ENCODE results near the gene NFIA. TPM values are rescaled to one million over a fixed set of nuclear protein-coding genes. Genes with fewer than 3 reads are reported as not detected.

Gene NFIA
- total RNA-seq, 2 donors from 2014 or later, result 75.3 to 81.3 TPM

GRCh38 chr1:61052395-61053225 lies 29.8 kb upstream of the NFIA start:
- Histone ChIP-seq H3K36me3 (no peaks in the 10 kb centered on the region), H3K4me3 (peak overlapping the region in 1 of 2 donors; percentile 88), H3K27ac (peak overlapping the region; percentile 97 to 99), H3K9me3 (no peaks in the 10 kb centered on the region), H3K4me1 (peaks cover 0 to 57% of the 10 kb centered on the region in 2 donors), H3K27me3 (no peaks in the 10 kb centered on the region)
- DNase-seq (ENCODE audit: low spot score), result no peak
- TF ChIP-seq CTCF (IDR thresholded peaks at IDR 0.05), result no peak

DNA sequence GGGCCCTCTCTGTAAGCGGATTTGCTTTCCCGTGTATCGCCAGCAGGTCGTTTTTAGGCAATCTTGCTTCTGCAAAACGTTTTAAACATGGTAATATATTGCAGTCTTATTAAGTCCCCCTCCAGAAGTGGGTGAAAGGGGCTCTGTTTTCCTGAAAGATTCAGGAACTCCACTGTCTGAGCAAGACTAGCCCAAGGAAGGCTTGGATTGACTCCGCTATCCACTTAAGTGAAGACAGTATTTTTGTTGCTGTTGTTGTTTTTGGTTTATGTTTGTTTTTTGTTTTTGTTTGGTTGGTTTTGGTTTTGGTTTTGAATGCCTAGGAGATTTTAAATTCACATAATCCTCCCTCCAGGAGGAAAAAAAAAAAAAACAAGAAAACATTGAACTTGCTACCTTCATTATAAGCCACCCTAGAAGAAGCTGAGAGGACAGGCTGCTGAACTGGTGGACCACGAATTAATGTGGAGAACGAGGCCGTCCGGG lies 29.1 kb upstream of the NFIA start:
- no peaks in the 10 kb centered on the region for H3K27me3 ChIP-seq
- TF ChIP-seq CTCF (IDR thresholded peaks at IDR 0.05), result no peak
- peaks cover 0 to 57% of the 10 kb centered on the region in 2 donors for H3K4me1 ChIP-seq
- peak overlapping the region; percentile 24 to 59 for H3K4me3 ChIP-seq
- H3K9me3 ChIP-seq, result no peaks in the 10 kb centered on the region
- no peak for DNase-seq (ENCODE audit: low spot score)
- H3K27ac ChIP-seq, result peak overlapping the region; percentile 97 to 99
- H3K36me3 ChIP-seq, result no peaks in the 10 kb centered on the region

DNA sequence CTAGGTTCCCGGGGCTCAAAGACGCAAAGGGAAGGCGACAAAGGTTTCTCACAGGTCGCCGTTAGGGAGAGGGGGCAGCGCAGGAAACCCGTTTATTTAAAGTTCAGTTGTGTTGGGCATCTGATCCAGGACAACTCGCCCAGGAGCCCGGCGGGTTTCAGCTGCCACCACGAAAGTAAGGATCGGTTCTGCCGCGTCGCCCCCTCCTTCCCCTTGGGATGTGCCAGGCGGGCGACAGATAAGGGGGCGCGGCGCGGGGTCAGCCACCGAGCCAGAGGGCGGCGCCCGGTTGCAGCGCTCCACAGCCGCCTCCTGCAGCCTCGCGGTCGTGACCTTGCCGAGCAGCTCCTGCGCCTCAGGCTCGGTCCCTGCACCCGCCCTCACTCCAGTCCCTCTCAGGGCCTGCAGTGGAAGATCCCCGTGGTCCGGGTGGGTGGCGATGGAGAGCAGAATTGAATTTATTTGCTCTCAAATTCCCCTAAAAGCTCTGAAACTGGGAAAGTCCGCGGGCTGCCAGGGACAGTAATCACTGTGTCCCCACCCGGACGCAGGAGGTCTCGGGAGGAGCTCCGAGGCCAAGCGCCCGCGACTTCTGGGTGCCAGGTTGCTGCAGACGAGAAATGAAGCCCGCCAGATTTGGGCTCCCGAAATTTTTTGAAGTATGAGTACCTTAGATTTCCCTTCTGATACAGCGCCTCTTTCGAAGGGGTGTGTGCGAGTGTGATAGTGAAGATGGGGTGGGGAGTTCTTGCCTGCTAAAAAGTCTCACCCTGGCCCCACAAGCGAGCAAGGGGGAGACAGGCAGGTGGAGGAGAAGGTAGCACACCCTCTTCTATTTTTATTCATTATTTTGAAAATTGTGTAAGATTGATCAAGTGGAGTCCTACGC lies 28.4 kb upstream of the NFIA start:
- Histone ChIP-seq H3K27ac (peak overlapping the region; percentile 97 to 99), H3K36me3 (no peaks in the 10 kb centered on the region), H3K4me3 (peak overlapping the region; percentile 24 to 59), H3K9me3 (no peaks in the 10 kb centered on the region), H3K4me1 (peaks cover 0 to 57% of the 10 kb centered on the region in 2 donors), H3K27me3 (no peaks in the 10 kb centered on the region)
- TF ChIP-seq CTCF (IDR thresholded peaks at IDR 0.05), result peak in 1 of 2 donors; percentile 53
- DNase-seq (ENCODE audit: low spot score), result no peak

DNA sequence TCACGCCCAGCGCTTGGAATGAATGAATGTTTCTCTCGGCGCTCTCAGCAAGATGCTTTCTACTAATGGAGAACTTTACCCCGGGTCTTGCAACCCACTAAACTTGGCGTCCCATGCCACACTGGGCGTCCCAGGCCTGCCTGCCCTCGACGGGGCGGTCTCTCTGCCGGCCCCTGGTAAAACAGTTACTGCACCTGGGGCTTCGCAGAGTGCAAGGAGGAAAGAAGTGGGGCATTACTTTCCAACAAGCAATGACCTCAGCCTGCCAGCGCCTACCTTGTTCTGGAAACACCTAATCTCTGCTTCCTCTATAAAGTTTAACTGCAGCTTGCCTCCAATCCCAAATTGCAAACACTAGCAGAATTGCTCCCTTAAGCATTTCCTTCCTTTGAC lies 27.8 kb upstream of the NFIA start:
- no peak for DNase-seq (ENCODE audit: low spot score)
- H3K4me1 ChIP-seq, result peaks cover 0 to 53% of the 10 kb centered on the region in 2 donors
- H3K27ac ChIP-seq, result peak overlapping the region; percentile 97 to 99
- no peaks in the 10 kb centered on the region for H3K9me3 ChIP-seq
- H3K27me3 ChIP-seq, result no peaks in the 10 kb centered on the region
- H3K36me3 ChIP-seq, result no peaks in the 10 kb centered on the region
- TF ChIP-seq CTCF (IDR thresholded peaks at IDR 0.05), result no peak
- peak overlapping the region in 1 of 2 donors; percentile 59 for H3K4me3 ChIP-seq

GRCh38 chr1:61055110-61055614 lies 27.2 kb upstream of the NFIA start:
- no peak for DNase-seq (ENCODE audit: low spot score)
- H3K9me3 ChIP-seq, result no peaks in the 10 kb centered on the region
- no peak for TF ChIP-seq CTCF (IDR thresholded peaks at IDR 0.05)
- no peaks in the 10 kb centered on the region for H3K36me3 ChIP-seq
- no peak overlapping the region for H3K4me3 ChIP-seq
- no peaks in the 10 kb centered on the region for H3K27me3 ChIP-seq
- H3K27ac ChIP-seq, result peak overlapping the region; percentile 97 to 99
- peaks cover 0 to 51% of the 10 kb centered on the region in 2 donors for H3K4me1 ChIP-seq
